ENCODE measurements around the gene CAPN6. TPM values are rescaled to one million over a fixed set of nuclear protein-coding genes. Genes with fewer than 3 reads are reported as not detected.

The CAPN6 gene
- total RNA-seq, 3 donors from 2014 or later, result 5.6 to 5.9 TPM; not detected in 1

DNA sequence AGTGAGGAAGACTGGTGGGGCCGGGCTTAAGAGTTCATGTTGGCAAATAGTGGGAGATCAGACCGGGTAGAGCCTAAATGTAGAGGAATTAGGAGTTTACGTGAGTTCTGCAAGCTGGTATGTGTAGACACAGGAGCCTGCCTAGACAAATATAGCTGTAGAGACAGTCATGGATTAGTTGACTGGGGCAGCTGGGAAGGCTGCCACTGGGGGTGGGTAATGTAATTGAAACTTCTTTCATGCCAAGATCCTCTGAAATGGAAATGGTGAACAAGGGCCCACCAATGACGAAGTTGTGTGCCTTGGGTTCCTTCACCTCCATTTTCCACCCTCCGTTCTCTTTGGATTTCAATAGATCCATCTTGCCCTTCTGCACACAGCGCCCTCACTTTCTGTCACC is 11.9 kb upstream of the CAPN6 start:
- intact Hi-C loops (cut with DNase I; ENCODE audit: low total_unique reads), result no loop called here
- Histone ChIP-seq H3K36me3 (no peaks in the 10 kb centered on the region), H3K27ac (no peak overlapping the region), H3K27me3 (peaks cover 0 to 51% of the 10 kb centered on the region in 2 donors), H3K4me1 (no peaks in the 10 kb centered on the region), H3K9me3 (no peaks in the 10 kb centered on the region), H3K4me3 (no peak overlapping the region)
- no peak for TF ChIP-seq CTCF (IDR thresholded peaks at IDR 0.05)
- DNase-seq (ENCODE audit: low spot score in 2 of 2), result no peak

DNA sequence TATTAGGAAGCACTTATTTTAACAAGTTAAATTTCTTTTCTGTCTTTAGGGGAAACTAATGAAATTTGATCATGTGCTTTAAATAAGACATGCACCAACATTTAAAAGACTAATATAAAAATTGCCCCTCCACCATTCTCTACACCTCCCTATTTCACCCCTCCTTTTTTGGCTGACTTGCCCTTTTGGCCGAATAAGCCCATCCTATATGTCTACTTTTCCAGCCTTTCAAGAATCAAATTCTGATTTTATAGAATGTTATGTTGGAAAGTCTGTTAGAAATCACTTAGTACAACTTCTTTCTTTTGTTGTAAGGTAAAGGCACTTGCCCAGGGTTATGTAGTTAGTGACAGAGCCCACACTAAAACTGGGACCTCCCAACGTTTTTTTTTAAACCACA is 1.8 kb downstream of the CAPN6 start:
- Histone ChIP-seq H3K27me3 (peaks cover 0 to 68% of the 10 kb centered on the region in 2 donors), H3K27ac (no peak overlapping the region), H3K4me3 (peak overlapping the region in 1 of 3 donors; percentile 32), H3K36me3 (no peaks in the 10 kb centered on the region), H3K4me1 (no peaks in the 10 kb centered on the region), H3K9me3 (no peaks in the 10 kb centered on the region)
- TF ChIP-seq POLR2A (IDR thresholded peaks at IDR 0.05), result no peak
- TF ChIP-seq CTCF (IDR thresholded peaks at IDR 0.05), result no peak
- no peak for TF ChIP-seq POLR2AphosphoS5 (IDR thresholded peaks at IDR 0.05)
- no peak for DNase-seq (ENCODE audit: low spot score in 2 of 2)
- intact Hi-C loops (cut with DNase I; ENCODE audit: low total_unique reads), result no loop called here

DNA sequence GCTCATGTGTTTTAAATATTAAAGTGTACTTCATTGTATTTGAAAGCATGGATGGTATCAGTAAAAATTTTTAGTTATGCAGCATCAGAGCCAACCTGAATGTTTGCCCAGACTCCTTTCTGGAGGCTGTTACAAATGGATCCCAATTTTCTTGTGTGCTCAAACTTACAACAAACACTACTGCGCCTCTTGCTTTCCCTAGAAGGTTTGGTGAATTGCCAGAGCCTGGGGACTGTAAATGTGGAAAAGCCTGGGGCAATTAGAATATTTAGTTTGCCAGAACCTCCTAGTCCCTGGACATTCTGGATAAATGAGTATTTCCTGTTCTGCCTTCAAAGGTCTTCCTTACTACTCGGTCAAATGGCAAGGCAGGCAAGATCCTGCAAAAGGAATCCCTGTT is 4.8 kb downstream of the CAPN6 start:
- TF ChIP-seq POLR2AphosphoS5 (IDR thresholded peaks at IDR 0.05) (no peak), CTCF (IDR thresholded peaks at IDR 0.05) (no peak), POLR2A (IDR thresholded peaks at IDR 0.05) (no peak)
- peaks cover 0 to 73% of the 10 kb centered on the region in 2 donors for H3K27me3 ChIP-seq
- H3K9me3 ChIP-seq, result no peaks in the 10 kb centered on the region
- H3K4me3 ChIP-seq, result no peak overlapping the region
- H3K36me3 ChIP-seq, result no peaks in the 10 kb centered on the region
- H3K27ac ChIP-seq, result no peak overlapping the region
- DNase-seq (ENCODE audit: low spot score in 2 of 2), result no peak
- no peaks in the 10 kb centered on the region for H3K4me1 ChIP-seq
- intact Hi-C loops (cut with DNase I; ENCODE audit: low total_unique reads), result no loop called here

DNA sequence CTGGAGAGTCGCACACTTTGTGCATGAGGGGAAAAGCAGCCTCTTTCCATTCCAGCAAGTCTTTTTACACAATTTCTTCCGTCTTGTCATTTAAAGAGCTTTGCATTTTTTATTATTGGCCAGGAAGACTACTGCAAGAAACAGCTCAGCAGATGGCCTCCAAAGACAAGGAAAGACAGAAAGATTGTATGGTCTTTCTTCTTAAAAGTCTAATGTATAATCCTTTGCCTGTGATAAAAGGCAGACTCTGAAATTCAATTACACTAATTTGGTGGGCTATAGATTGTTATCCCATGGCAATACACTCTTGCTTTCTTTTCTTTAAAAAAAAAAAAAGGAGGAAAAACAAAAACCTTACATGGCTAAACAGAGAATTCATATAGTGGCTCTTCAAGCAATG is 5.9 kb downstream of the CAPN6 start:
- H3K27me3 ChIP-seq, result peaks cover 0 to 78% of the 10 kb centered on the region in 2 donors
- no peak for DNase-seq (ENCODE audit: low spot score in 2 of 2)
- intact Hi-C loops (cut with DNase I; ENCODE audit: low total_unique reads), result no loop called here
- H3K9me3 ChIP-seq, result no peaks in the 10 kb centered on the region
- H3K4me3 ChIP-seq, result no peak overlapping the region
- H3K4me1 ChIP-seq, result no peaks in the 10 kb centered on the region
- TF ChIP-seq CTCF (IDR thresholded peaks at IDR 0.05) (no peak), POLR2AphosphoS5 (IDR thresholded peaks at IDR 0.05) (no peak), POLR2A (IDR thresholded peaks at IDR 0.05) (no peak)
- H3K36me3 ChIP-seq, result no peaks in the 10 kb centered on the region
- H3K27ac ChIP-seq, result no peak overlapping the region

- no peak overlapping the region for H3K4me3 ChIP-seq
- intact Hi-C loops (cut with DNase I; ENCODE audit: low total_unique reads), result no loop called here
- H3K27ac ChIP-seq, result no peak overlapping the region
- H3K36me3 ChIP-seq, result no peaks in the 10 kb centered on the region
- H3K4me1 ChIP-seq, result no peaks in the 10 kb centered on the region
- no peaks in the 10 kb centered on the region for H3K9me3 ChIP-seq
- peaks cover 0 to 78% of the 10 kb centered on the region in 2 donors for H3K27me3 ChIP-seq
- TF ChIP-seq POLR2A (IDR thresholded peaks at IDR 0.05) (no peak), CTCF (IDR thresholded peaks at IDR 0.05) (no peak), POLR2AphosphoS5 (IDR thresholded peaks at IDR 0.05) (no peak)
- DNase-seq (ENCODE audit: low spot score in 2 of 2), result no peak
Observed at GRCh38 chrX:111262086-111262485, 8.2 kb downstream of the CAPN6 start.

Data from breast epithelium (tissue), 4 donors.